Effector CD8-positive, alpha-beta T cell (primary cell): ENCODE results near the gene KCNQ2.
"Not testable (repeated sequence)": the region's sequence is repeated elsewhere in the genome, so short reads cannot be mapped to it uniquely, and the experiment has no call there.

Experiments used
- DNase-seq: peaks from one replicate; lab custom pipeline; 2025; lab: John Stamatoyannopoulos, UW
- total RNA-seq, 4 experiments: gene quantifications; one replicate each; lab custom pipeline; 2026; lab: John Stamatoyannopoulos, UW

The KCNQ2 gene
- total RNA-seq = 0 to 0.37 (median 0.22) reads per million in 4 experiments

- no peak for DNase-seq
These were observed at the start of gene KCNQ2 for GRCh38 chr20:63471981-63472831. Gene KCNQ2 (minus strand): TSS chr20:63472655. CDS start chr20:63472463, 192 bp downstream.

DNA sequence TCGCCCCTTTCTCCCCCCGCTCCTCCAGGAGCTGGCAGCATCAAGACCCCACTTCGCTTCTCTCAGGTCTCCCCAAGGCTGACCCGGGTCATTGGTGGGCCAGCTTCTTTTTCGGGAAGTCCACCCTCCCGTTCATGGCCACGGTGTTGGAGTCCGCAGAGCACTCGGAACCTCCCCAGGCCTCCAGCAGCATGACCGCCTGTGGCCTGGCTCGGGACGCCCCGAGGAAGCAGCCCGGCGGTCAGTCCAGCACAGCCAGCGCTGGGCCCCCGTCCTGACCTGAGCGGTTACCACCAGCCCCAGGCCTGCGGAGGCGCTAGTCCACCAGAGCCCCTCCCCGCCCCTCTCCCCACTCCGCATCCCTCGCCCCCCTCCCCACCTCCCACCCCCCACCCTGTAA lies 49.1 kb upstream of the KCNQ2 start:
- DNase-seq = no peak

DNA sequence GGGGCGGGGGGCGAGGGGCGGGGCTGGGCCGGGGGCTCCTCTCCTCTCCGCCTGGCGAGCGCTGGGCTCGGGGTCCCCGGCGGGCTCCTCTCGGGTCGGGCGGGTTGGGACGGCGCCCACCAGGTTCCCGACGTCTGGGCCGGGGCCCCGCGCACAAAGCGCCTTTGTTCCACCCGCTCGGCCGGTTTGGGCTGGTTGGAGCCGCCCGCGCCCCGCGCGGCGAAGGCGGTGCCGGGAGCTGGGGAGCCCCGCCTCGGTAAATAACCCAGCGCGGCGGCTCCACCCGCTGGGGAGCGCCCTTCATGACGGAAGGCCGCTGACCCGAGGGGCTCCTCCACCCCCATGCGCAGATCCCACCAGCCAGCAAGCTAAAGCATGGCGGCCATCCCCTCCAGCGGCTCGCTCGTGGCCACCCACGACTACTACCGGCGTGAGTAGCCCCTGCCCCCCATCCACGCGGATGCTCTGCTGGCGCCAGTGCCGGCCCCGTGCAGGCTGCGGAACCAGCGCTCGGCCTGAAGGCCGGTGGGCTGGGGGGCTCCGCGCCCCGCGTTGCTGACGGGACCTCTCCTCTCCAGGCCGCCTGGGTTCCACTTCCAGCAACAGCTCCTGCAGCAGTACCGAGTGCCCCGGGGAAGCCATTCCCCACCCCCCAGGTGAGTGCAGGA lies 48.6 kb upstream of the KCNQ2 start:
- DNase-seq = peak; percentile 60

DNA sequence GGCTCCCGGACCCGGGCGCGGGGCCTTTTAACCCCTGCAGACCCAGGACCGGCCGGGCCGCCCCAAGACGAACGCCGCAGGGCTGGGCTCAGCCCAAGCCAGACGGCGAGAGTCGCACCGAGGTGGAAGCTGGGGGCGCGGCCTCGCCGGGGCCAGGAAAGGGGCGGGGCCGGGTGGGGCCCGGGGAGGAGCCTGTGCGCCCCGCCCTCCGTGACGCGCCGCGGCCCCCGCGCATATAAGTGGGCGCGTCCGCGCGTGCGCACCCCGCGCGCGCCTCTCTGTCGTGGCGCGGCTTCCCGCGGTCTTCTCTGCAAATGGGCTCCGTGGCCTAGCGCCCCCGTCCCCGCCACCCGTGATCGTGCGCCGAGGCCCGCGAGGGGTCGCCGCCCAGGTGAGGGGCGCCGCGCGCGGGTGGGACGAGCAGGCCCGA lies 48.1 kb upstream of the KCNQ2 start, which contains the start of gene PPDPF:
TSS of gene PPDPF (plus strand) at position 262 of the 430 bp plus-strand sequence. CDS start 544 bp downstream, outside the sequence.
- peak; percentile 77 for DNase-seq

GRCh38 chr20:63519668-63520503 lies 47.4 kb upstream of the KCNQ2 start:
- peak; percentile 54 for DNase-seq

GRCh38 chr20:63518946-63519667 lies 46.7 kb upstream of the KCNQ2 start:
- no peak for DNase-seq

- DNase-seq = no peak
These were observed 46.0 kb upstream of the KCNQ2 start for GRCh38 chr20:63518351-63518861.

DNA sequence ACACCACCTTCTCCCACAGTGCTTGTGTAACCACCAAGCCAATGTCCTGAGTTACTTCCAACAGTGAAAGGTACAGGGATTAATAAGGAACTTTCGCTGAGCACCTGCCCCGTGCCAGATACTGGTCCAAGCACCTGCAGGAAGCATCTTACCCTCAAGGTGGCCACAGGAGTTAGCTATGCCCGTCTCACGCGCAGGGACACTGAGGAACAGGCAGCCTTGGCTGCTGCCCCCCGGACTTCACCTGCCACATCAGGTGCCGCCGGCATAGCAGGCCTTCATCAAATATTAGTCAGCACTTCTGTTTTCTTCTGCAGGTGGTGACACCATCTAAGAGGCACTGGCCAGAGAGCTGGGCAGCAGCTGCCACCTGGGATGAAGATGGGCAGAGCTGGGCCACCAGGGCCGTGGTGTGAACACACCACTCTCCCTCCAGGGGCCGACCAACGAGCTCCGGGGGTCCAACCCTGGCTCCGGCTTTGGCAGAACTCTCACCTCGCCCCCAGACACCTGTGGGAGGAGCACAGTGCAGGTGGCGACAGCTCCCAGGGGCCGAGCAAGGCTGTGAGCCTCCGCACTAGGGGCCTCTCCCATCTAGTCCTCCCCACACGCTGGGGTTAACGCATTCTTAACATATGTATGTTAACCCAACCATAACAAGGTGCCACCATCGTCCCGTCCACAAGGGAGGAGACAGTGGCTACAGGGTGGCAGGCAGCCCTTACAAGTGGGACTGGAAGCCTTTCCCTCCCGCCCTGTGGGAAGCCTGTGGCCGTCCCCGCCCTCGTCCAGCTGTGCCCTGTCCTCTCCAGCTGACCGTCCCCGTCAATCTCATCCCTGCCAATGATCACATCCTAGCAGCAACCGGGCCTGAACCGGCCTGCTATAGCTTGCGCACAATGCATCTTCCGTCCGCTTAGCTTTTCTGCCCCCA lies 45.2 kb upstream of the KCNQ2 start:
- DNase-seq = no peak

GRCh38 chr20:63514520-63514919 lies 42.1 kb upstream of the KCNQ2 start:
- DNase-seq = not testable (repeated sequence)

DNA sequence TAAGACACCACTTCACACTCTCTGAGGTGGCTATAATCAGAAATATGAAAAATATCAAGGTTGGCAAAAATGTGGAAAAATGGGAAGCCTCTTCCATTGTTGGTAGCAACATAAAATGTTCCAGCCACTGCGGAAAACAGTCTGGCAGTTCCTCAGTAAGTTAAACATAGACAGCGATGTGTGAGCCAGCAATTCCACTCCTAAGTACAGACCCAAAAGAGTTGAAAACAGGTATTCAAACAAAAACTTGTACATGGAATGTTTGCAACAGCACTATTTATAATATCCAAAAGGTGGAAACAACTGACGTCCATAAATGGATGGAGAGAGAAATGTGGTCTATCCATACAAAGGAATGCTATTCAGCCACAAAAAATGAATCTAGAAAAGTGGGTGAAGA lies 40.8 kb upstream of the KCNQ2 start:
- no peak for DNase-seq

DNA sequence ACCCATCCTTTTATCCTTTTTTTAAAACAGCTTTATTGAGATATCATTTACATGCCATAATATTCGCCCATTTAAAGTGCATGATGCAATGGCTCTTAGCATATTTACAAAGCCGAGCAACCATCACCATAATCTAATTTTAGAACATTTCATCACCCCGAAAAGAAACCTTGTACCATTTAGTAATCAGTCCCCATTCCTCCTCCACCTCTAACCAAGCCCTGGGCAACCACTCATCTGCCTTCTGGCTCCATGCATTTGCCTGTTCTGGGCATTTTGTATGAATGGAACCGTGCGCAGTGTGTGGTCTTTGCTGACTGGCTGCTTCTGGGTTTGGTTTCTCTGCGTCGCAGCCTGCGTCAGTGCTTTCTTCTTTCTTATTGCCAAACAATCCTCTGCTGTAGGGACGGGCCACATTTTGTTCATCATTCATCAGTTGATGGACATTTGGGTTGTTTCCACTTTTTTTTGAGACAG lies 36.7 kb upstream of the KCNQ2 start:
- no peak for DNase-seq

GRCh38 chr20:63508072-63508768 lies 35.8 kb upstream of the KCNQ2 start:
- DNase-seq = no peak

- no peak for DNase-seq
These were observed 34.8 kb upstream of the KCNQ2 start for GRCh38 chr20:63507083-63507743.

DNA sequence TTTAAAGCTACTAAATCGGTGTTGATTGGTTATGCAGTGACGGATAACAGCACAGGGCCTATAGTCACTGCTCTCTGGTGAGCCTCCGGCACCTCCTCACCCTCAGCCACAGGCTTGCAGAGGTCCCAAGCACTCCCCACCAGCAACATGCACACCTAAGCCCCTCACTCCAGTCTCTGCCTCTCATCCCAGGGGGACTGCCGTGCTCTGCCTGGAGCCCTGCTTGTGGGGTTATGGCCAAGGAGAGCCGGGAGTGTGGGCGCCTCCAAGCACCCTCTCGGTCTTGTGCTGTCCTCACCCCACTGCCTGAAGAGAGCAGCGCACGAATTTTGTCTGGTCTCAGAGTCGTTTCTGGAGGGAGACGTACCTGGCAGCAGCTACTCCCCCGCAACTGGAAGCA lies 33.3 kb upstream of the KCNQ2 start:
- DNase-seq = no peak

- no peak for DNase-seq
These were observed 32.8 kb upstream of the KCNQ2 start for GRCh38 chr20:63505281-63505680.

DNA sequence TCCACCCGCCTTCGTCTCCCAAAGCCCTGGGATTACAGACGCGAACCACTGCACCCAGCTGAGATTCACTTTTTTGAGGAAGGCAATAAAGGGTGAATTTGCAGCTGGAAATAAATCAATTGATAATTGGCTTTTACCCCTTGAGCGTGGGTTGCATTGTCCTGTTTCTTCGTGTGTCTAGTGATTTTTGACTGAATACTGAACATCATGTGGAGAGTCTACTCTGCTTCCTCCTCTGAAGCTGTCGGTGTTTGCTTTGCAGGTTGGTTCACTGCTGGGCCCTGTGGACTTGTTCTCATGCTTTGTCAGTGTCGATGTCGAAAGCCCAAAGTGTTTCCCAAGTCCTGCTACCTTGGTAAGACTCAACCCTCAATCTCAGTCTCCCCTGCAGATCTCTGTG lies 32.2 kb upstream of the KCNQ2 start:
- no peak for DNase-seq

DNA sequence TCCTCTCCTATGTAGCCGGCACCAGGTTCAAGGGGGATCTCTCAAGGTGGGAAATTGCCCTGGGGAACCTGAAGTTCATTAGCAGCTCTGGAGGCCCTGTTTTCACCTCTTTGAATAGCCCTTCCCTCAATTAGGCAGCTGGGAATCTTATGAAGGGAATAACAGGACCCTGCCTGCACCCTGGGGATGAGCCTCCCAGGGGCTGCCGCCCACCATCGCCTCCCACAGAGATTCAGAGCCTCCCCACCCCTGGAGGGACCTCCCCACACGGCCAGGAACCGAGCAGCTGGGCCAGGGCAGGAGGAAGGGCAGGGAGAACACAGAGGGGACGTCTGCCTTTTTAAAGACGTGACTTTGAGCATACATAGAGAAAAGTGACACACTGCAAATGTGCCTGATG lies 31.1 kb upstream of the KCNQ2 start:
- DNase-seq = no peak

GRCh38 chr20:63502671-63503172 lies 30.3 kb upstream of the KCNQ2 start:
- DNase-seq = no peak
